Measurements from ENCODE around the gene RIN3.

DNA sequence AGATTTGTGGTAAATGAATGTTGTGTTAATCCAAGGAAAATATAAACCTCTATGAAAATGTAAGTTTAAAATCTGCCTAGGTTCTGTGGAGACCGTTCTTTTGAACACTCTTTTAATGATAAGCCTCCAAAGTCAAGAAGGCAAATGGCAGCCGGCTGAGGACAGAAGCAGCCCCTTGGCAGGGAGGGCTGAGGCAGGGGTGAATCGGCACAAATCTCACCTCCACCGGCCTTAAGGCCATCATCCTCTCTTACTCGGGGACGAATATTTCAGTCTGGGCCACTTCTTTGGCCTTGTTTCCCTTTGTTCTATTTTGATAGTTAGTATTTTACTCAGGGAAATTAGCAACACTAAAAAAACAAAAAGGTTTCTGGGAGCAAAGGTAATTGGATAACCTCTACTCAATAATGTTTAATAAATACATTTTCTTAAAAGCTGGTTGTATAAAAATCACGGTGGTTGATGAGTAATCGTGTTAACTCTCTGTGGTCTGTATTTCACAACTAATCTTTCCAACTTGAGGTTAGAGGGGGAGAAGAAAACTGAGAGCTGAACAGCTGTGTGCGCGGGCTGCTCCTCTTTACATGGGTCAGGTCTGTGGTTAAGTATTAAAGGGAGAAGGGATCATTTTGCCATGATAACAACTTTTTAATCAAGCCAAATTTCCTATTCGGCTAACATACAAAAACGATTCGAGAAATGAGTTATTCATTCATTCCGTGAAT, 216.2 kb downstream of the RIN3 start:
- TF ChIP-seq, protein P1, sequence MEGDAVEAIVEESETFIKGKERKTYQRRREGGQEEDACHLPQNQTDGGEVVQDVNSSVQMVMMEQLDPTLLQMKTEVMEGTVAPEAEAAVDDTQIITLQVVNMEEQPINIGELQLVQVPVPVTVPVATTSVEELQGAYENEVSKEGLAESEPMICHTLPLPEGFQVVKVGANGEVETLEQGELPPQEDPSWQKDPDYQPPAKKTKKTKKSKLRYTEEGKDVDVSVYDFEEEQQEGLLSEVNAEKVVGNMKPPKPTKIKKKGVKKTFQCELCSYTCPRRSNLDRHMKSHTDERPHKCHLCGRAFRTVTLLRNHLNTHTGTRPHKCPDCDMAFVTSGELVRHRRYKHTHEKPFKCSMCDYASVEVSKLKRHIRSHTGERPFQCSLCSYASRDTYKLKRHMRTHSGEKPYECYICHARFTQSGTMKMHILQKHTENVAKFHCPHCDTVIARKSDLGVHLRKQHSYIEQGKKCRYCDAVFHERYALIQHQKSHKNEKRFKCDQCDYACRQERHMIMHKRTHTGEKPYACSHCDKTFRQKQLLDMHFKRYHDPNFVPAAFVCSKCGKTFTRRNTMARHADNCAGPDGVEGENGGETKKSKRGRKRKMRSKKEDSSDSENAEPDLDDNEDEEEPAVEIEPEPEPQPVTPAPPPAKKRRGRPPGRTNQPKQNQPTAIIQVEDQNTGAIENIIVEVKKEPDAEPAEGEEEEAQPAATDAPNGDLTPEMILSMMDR (IDR thresholded peaks at IDR 0.05): no peak
- TF ChIP-seq POLR2A (IDR thresholded peaks at IDR 0.05): no peak
